GM21528 (cell line): ENCODE measurements around the gene RPL18.
A peak's percentile ranks its signal among the peaks of the same experiment; 100 is the strongest.

Source experiments
- ATAC-seq: cut with Tn5 transposase; IDR thresholded peaks from one replicate; pipeline ENCODE4 v1.9.1; 2021; ENCODE audit warnings: mild to moderate bottlenecking, moderate library complexity; ENCODE audit not compliant: unreplicated experiment, low FRiP score

The RPL18 gene

DNA sequence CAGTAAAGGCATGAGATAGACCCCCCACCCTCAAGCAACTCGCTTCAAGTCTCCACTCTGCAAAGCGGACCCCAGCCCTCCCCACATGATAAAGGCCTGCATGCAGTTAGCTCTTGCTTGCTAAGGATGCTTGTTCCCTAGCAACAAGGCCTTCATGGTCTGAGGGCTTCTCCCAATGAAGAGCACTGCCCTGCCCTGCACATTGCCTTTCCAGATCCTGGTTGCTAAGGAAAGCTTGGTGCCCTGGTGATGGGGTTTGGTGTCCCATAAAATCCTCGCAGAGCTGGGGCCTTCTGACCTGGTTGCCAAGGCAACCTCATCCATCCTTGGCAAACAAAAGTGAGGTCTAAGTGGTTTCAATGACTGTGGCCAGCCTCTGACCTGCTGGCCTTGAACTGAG lies 12.2 kb upstream of the RPL18 start:
- no peak for ATAC-seq

- ATAC-seq: no peak
Observed at GRCh38 chr19:48630296-48631063, 11.5 kb upstream of the RPL18 start.

- no peak for ATAC-seq
Observed at GRCh38 chr19:48629599-48630295, 10.8 kb upstream of the RPL18 start.

GRCh38 chr19:48629297-48629598 lies 10.3 kb upstream of the RPL18 start:
- no peak for ATAC-seq

GRCh38 chr19:48628486-48629296 lies 9.7 kb upstream of the RPL18 start:
- ATAC-seq: no peak

- no peak for ATAC-seq
Observed at GRCh38 chr19:48627865-48628314, 8.9 kb upstream of the RPL18 start.

DNA sequence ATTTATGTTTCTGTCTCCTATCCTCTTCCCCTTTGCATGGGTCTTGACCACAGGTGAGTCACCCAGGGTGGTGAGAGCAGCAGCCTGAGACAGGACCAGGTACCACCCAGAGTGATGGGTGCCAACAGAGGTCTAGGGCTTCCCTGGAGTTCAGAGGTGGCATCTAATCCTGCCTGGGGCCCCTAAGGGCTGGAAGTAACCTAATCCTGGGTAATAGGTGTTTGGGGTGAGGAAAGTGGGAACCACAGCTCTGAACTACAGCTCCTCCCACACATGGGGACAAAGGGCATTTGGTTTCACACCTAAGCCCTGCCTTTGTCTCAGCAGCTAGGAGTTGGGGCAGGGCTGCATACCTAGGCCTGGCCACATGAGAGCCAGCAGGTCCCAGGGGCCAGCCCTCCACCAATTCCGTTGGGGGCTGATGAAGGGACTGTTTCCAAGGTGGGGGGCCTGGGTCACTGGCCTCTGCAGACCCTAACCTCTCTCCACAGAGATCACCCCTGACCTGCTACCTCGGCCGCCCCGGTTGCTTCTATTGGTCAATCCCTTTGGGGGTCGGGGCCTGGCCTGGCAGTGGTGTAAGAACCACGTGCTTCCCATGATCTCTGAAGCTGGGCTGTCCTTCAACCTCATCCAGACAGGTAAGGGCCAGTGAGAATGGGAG lies 8.4 kb upstream of the RPL18 start:
- ATAC-seq: no peak

- no peak for ATAC-seq
Observed at GRCh38 chr19:48625891-48626327, 6.9 kb upstream of the RPL18 start.

GRCh38 chr19:48624791-48625723 lies 6.1 kb upstream of the RPL18 start:
- ATAC-seq: no peak

GRCh38 chr19:48624067-48624594 lies 5.2 kb upstream of the RPL18 start:
- peak; percentile 52 for ATAC-seq

DNA sequence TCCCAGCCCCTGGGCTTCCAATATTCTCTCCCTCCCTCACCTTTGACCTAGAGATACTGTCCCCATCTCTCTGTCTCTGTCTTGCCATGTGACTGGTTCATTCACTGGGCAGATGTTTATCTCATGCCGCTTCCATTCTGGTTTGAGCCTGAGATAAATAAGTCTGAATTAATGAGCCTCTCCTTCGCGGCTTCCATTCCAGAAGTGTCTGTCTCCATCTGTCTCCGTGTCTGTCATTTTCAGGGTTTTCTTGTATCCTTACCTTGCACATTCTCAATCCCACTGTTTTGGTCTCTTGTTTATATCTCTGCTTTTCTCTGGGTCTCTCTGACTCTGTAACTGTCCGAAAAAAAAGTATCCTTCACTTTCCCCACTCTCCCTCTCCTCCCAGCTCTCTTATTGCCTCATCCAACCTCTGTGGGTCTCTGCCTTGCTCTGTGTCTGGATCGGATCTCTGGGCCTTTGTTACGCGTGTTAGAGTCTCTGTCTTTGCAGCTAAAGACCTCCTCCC lies 4.6 kb upstream of the RPL18 start:
- ATAC-seq: no peak

GRCh38 chr19:48619692-48620585 lies 961 bp upstream of the RPL18 start:
- ATAC-seq: no peak

GRCh38 chr19:48618278-48618915 lies 581 bp downstream of the RPL18 start:
- no peak for ATAC-seq

DNA sequence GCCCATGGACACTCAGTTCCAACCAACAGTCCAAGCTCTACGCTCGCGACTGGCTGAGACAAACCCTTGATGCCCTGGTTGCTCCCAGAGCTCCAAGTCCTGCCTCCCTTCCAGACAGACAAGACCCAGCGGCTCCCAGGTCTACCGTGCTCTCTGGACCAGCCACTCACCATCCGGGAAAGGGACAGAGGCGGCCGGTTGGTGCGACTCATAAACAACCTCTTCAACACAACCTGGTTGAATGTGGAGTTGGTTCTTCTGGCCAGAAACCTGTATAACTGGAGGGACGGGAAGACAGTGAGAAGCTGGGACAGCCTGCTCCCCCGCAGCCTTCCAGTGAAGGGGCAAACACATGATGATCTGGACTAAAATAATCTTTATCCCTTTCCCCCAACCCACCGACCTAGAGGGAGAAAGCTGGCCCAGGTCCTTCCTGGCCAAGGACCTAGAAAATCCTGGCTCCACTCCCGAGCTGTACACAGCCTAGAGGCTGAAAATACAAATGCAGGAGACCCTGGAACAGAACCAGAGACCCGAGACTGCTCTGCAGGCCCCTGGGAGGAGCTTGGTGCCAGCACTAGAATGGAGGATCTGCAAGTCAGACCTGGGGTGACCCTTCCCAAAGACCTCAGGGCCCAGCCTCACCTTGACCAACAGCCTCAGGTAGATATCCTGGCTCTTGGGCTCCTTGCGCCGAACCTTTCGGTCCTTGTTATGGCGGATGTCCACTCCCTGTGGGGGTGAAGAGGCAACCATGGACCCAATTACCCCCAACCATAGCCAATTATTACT lies 1.6 kb downstream of the RPL18 start:
- ATAC-seq: no peak

DNA sequence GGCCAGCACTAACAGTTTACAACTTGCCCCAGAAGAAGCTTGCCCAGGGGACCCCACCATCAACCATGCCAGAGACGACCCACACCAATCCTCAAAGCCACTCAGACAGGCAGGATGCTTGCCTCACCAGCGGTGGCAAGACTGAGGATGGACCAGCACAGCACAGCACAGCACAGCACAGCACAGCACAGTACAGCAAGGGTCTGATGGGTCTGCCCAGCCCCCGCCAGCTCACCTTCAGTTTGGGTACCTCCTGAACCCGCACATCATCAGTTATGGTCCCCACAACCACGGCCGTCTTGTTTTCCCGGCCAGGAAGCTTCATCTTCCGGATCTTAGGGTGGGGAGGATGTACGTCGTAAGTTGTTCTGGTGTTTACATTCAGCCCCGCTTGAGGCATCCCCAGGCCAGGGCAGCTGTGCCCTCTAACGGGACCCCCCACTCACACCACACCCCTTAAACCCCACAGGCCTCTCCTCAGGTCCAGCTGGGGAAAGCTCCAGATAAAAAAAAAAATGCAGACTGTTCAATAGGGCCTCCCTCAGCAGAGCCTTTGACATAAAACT lies 2.4 kb downstream of the RPL18 start:
- no peak for ATAC-seq

DNA sequence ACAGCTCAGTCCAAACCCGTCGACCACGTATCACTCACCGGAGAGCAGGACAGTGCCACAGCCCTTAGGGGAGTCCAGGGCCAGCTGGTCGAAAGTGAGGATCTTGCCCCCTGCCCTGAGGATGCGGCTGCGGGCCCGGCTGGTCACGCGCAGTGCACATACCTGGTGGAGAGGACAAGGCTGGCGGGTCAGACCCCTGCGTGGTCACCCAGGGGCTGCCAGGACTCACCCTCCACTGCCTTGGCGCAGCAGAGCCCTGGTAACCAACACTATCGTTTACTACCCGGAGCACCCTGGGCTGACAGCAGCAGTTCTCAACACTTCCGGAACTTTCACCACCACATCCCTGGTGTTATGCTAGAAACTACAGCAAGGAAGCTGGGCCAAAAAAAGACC lies 2.9 kb downstream of the RPL18 start:
- no peak for ATAC-seq
